WTC11 (cell line): ENCODE data around the gene ZMIZ1. TPM values are rescaled to one million over a fixed set of nuclear protein-coding genes. Genes with fewer than 3 reads are reported as not detected.

ENCODE experiments used
- ATAC-seq: fragments of 200-7000 bp; cut with Tn5 transposase; 2 replicates; pipeline ENCODE4 v1.10.0; 2021; ENCODE audit warnings: mild to moderate bottlenecking, moderate library complexity
- CTCF ChIA-PET: fragments of 300-600 bp; sonication (Branson Sonifier 250); formaldehyde crosslinking; loops from one replicate; lab custom pipeline; 2021; ENCODE audit warnings: antibody characterized with exemption; lab: Charles Lee
- POLR2A ChIA-PET: fragments of 350-600 bp; sonication (Branson Sonifier 250); formaldehyde crosslinking; loops from one replicate; lab custom pipeline; 2021; ENCODE audit warnings: antibody characterized with exemption; lab: Charles Lee
- DNase-seq: peaks from one replicate; pipeline ENCODE4 v3.0.0; 2021; ENCODE audit warnings: low spot score
- H3K27ac Mint-ChIP-seq: 2 replicates; pipeline ENCODE4 v1.8.0; 2021; ENCODE audit warnings: mixed read lengths
- H3K27me3 Mint-ChIP-seq: 2 replicates; pipeline ENCODE4 v1.8.0; 2021; ENCODE audit warnings: low read depth, mild to moderate bottlenecking, moderate library complexity, mixed read lengths
- H3K36me3 Mint-ChIP-seq: 2 replicates; pipeline ENCODE4 v1.8.0; 2021; ENCODE audit warnings: mixed read lengths
- H3K4me1 Mint-ChIP-seq: 2 replicates; pipeline ENCODE4 v1.8.0; 2022; ENCODE audit warnings: mixed read lengths
- H3K4me3 Mint-ChIP-seq: 2 replicates; pipeline ENCODE4 v1.8.0; 2021; ENCODE audit warnings: mild to moderate bottlenecking, moderate library complexity, mixed read lengths
- H3K9me3 Mint-ChIP-seq: 2 replicates; pipeline ENCODE4 v1.8.0; 2021; ENCODE audit warnings: mixed read lengths
- CDX4 ChIP-seq: fragments of 250-450 bp; sonication (Bioruptor Pico); IDR thresholded peaks from 2 replicates; pipeline ENCODE4 v1.9.0; 2021; ENCODE audit warnings: moderate library complexity, mild to moderate bottlenecking, inconsistent platforms, borderline replicate concordance
- CTCF ChIP-seq: fragments of 200-600 bp; IDR thresholded peaks from 2 replicates; pipeline ENCODE4 v1.8.0; 2022; ENCODE audit warnings: antibody characterized with exemption
- E2F1 ChIP-seq: sonication (generic); formaldehyde crosslinking; IDR thresholded peaks from 2 replicates; pipeline ENCODE4 v1.8.0; 2022; ENCODE audit warnings: mild to moderate bottlenecking, missing genetic modification reagents
- FOXK1 ChIP-seq: sonication (generic); formaldehyde crosslinking; IDR thresholded peaks from 2 replicates; pipeline ENCODE4 v1.8.0; 2022; ENCODE audit warnings: mild to moderate bottlenecking, moderate library complexity, missing genetic modification reagents
- FOXP1 ChIP-seq: sonication (generic); formaldehyde crosslinking; IDR thresholded peaks from 2 replicates; pipeline ENCODE4 v1.8.0; 2022; ENCODE audit warnings: missing genetic modification reagents, mild to moderate bottlenecking, moderate library complexity, borderline replicate concordance
- GTF2I ChIP-seq: fragments of 250-450 bp; sonication (Bioruptor Pico); conservative IDR thresholded peaks from 2 replicates; pipeline ENCODE4 v1.4.0; 2021; ENCODE audit warnings: mild to moderate bottlenecking
- HMGXB4 ChIP-seq: sonication (generic); formaldehyde crosslinking; IDR thresholded peaks from 2 replicates; pipeline ENCODE4 v1.8.1; 2023; ENCODE audit warnings: mild to moderate bottlenecking, moderate library complexity, missing genetic modification reagents
- JUN ChIP-seq: sonication (generic); formaldehyde crosslinking; IDR thresholded peaks from 2 replicates; pipeline ENCODE4 v1.8.0; 2023; ENCODE audit warnings: mild to moderate bottlenecking, missing genetic modification reagents
- MXD4 ChIP-seq: fragments of 250-450 bp; sonication (Bioruptor Pico); IDR thresholded peaks from 2 replicates; pipeline ENCODE4 v1.8.0; 2021; ENCODE audit warnings: mild to moderate bottlenecking, moderate library complexity, borderline replicate concordance
- NFE2L1 ChIP-seq: sonication (generic); formaldehyde crosslinking; IDR thresholded peaks from 2 replicates; pipeline ENCODE4 v1.8.1; 2023; ENCODE audit warnings: missing genetic modification reagents
- RELA ChIP-seq: sonication (generic); formaldehyde crosslinking; IDR thresholded peaks from 2 replicates; pipeline ENCODE4 v1.8.1; 2022; ENCODE audit warnings: missing genetic modification reagents, mild to moderate bottlenecking, borderline replicate concordance
- ZMAT4 ChIP-seq: fragments of 250-450 bp; sonication (Bioruptor Pico); IDR thresholded peaks from 2 replicates; pipeline ENCODE4 v1.9.0; 2021; ENCODE audit warnings: mild to moderate bottlenecking
- ZNF263 ChIP-seq: sonication (generic); formaldehyde crosslinking; IDR thresholded peaks from 2 replicates; pipeline ENCODE4 v1.8.1; 2022; ENCODE audit warnings: low read depth, mild to moderate bottlenecking, moderate library complexity, missing genetic modification reagents
- ZNF317 ChIP-seq: sonication (generic); formaldehyde crosslinking; IDR thresholded peaks from 2 replicates; pipeline ENCODE4 v1.8.1; 2023; ENCODE audit warnings: low read depth, mild to moderate bottlenecking, moderate library complexity, missing genetic modification reagents, borderline replicate concordance
- total RNA-seq: library from RNA; stranded (reverse); gene quantifications from 3 replicates; pipeline ENCODE4 v1.2.3, GENCODE V29; 2021
- TF ChIP-seq, protein P1 (sequence below): sonication (generic); formaldehyde crosslinking; IDR thresholded peaks from 2 replicates; pipeline ENCODE4 v1.8.1; 2022; ENCODE audit warnings: low read depth, mild to moderate bottlenecking, moderate library complexity, missing genetic modification reagents, borderline replicate concordance
- TF ChIP-seq, protein P2 (sequence below): sonication (generic); formaldehyde crosslinking; conservative IDR thresholded peaks from 2 replicates; pipeline ENCODE4 v1.8.1; 2022; ENCODE audit warnings: mild to moderate bottlenecking, missing genetic modification reagents

ZMIZ1 gene
- total RNA-seq, 1 experiment from 2014 or later = 44.4 TPM

- CTCF ChIA-PET = interaction anchor here (1.6 to 3.4 kb wide), 2 partner anchors 51 to 60 kb away, joined by 5 to 22 read pairs; no protein-coding TSS in a partner anchor
Observed at GRCh38 chr10:79143879-79144278, 75.1 kb downstream of the ZMIZ1 start.

GRCh38 chr10:79144351-79145173, 75.8 kb downstream of the ZMIZ1 start:
- no peak for DNase-seq
- no peaks in the 10 kb centered on the region for H3K9me3 Mint-ChIP-seq
- H3K4me1 Mint-ChIP-seq = peaks cover 47% of the 10 kb centered on the region
- POLR2A ChIA-PET = no interaction called here
- no peaks in the 10 kb centered on the region for H3K27me3 Mint-ChIP-seq
- peak overlapping the region; percentile 97 for H3K27ac Mint-ChIP-seq
- no peak for TF ChIP-seq RELA
- peak; percentile 41; the same call in 1 of the 2 replicates for TF ChIP-seq GTF2I
- TF ChIP-seq, all 79 proteins: peak for 1
- CTCF ChIA-PET = interaction anchor here (1.1 to 3.4 kb wide), 2 partner anchors 51 to 58 kb away, joined by 3 to 22 read pairs; no protein-coding TSS in a partner anchor
- ATAC-seq = no peak
- Mint-ChIP-seq H3K4me3 (no peak overlapping the region), H3K36me3 (peaks cover 9% of the 10 kb centered on the region; the same call in 1 of the 2 replicates)

More at GRCh38 chr10:79143879-79144278, 75.1 kb downstream of the ZMIZ1 start:
- Mint-ChIP-seq H3K27me3 (no peaks in the 10 kb centered on the region), H3K4me3 (no peak overlapping the region), H3K36me3 (peaks cover 9% of the 10 kb centered on the region; the same call in 1 of the 2 replicates), H3K9me3 (no peaks in the 10 kb centered on the region), H3K4me1 (peaks cover 49% of the 10 kb centered on the region), H3K27ac (no peak overlapping the region)
- no peak for ATAC-seq
- POLR2A ChIA-PET = no interaction called here
- no peak for DNase-seq
- TF ChIP-seq MXD4 = no peak
- TF ChIP-seq CTCF = no peak
- TF ChIP-seq, protein P1, sequence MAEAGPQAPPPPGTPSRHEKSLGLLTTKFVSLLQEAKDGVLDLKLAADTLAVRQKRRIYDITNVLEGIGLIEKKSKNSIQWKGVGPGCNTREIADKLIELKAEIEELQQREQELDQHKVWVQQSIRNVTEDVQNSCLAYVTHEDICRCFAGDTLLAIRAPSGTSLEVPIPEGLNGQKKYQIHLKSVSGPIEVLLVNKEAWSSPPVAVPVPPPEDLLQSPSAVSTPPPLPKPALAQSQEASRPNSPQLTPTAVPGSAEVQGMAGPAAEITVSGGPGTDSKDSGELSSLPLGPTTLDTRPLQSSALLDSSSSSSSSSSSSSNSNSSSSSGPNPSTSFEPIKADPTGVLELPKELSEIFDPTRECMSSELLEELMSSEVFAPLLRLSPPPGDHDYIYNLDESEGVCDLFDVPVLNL (CRISPR knock-in tag) = no peak
- no peak for TF ChIP-seq ZNF263 (CRISPR knock-in tag)
- TF ChIP-seq, protein P2, sequence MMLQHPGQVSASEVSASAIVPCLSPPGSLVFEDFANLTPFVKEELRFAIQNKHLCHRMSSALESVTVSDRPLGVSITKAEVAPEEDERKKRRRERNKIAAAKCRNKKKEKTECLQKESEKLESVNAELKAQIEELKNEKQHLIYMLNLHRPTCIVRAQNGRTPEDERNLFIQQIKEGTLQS (CRISPR knock-in tag) = no peak
- no peak for TF ChIP-seq FOXK1 (CRISPR knock-in tag)
- no peak for TF ChIP-seq E2F1 (CRISPR knock-in tag)
- no peak for TF ChIP-seq ZMAT4

- H3K27me3 Mint-ChIP-seq = no peaks in the 10 kb centered on the region
- ATAC-seq = 0 out of 2 replicates have a peak, but pooled peaks have one; percentile 8
- CTCF ChIA-PET = interaction anchor here (1.1 to 3.4 kb wide), 2 partner anchors 50 to 57 kb away, joined by 3 to 22 read pairs; no protein-coding TSS in a partner anchor
- TF ChIP-seq ZNF263 (CRISPR knock-in tag) (peak; percentile 88; the same call in 1 of the 2 replicates), JUN (CRISPR knock-in tag) (no peak), FOXP1 (CRISPR knock-in tag) (no peak), ZNF317 (CRISPR knock-in tag) (no peak), HMGXB4 (CRISPR knock-in tag) (no peak), NFE2L1 (no peak), CDX4 (no peak)
- TF ChIP-seq, all 79 proteins: peak for 1
- no peak overlapping the region for H3K4me3 Mint-ChIP-seq
- DNase-seq = no peak
- H3K9me3 Mint-ChIP-seq = no peaks in the 10 kb centered on the region
- POLR2A ChIA-PET = no interaction called here
- H3K4me1 Mint-ChIP-seq = peaks cover 47% of the 10 kb centered on the region
- H3K36me3 Mint-ChIP-seq = peaks cover 9% of the 10 kb centered on the region; the same call in 1 of the 2 replicates
- peak overlapping the region; percentile 97 for H3K27ac Mint-ChIP-seq
Observed at GRCh38 chr10:79145174-79145483, 76.4 kb downstream of the ZMIZ1 start.
